Prostate gland (tissue), 2 donors: ENCODE data around the gene TRIM50. TPM values are rescaled to one million over a fixed set of nuclear protein-coding genes. Genes with fewer than 3 reads are reported as not detected.

Experiments used
- DNase-seq: peaks from one replicate; pipeline ENCODE4 v3.0.0-alpha.2; 2019; ENCODE audit warnings: low spot score
- H3K27ac ChIP-seq, 2 donors: fragments of 200-600 bp; sonication (generic); 2 replicates each; pipeline ENCODE4 v1.5.1; 2017 to 2019
- H3K27me3 ChIP-seq: fragments of 200-600 bp; sonication (generic); replicated peaks from 2 replicates; pipeline ENCODE4 v1.5.1; 2019; ENCODE audit not compliant: insufficient read depth
- H3K36me3 ChIP-seq, 2 donors: fragments of 200-600 bp; sonication (generic); 1 replicate in 1 of 2; 2 replicates in 1 of 2; pipeline versions ENCODE4 v1.5.1 to v1.8.1; 2017 to 2019
- H3K4me1 ChIP-seq: fragments of 200-600 bp; sonication (generic); replicated peaks from 2 replicates; pipeline ENCODE4 v1.5.1; 2019
- H3K4me3 ChIP-seq, 2 donors: fragments of 200-600 bp; sonication (generic); 2 replicates each; pipeline ENCODE4 v1.5.1; 2017 to 2019
- H3K9me3 ChIP-seq: fragments of 200-600 bp; sonication (generic); 2 replicates; pipeline ENCODE4 v1.5.1; 2017
- POLR2A ChIP-seq: fragments of 450-650 bp; IDR thresholded peaks from one replicate; pipeline ENCODE4 v1.6.1; 2016; ENCODE audit warnings: antibody characterized with exemption, mild to moderate bottlenecking
- POLR2AphosphoS5 ChIP-seq: sonication (generic); formaldehyde crosslinking; IDR thresholded peaks from one replicate; pipeline ENCODE4 v1.6.1; 2017; ENCODE audit warnings: antibody characterized with exemption
- WGBS: methylation state at CpG from one replicate; pipeline ENCODE4 v1.1.5; 2018; 5-methylcytosine and 5-hydroxymethylcytosine counted together
- intact Hi-C: fragments of 100-400 bp; cut with DNase I; formaldehyde crosslinking; loops from one replicate; pipeline ENCODE4 v1.14.2; 2022
- total RNA-seq, 2 donors: library from RNA; depleted of rRNA; stranded (reverse); fragments of >200 nt; gene quantifications; one replicate each; pipeline ENCODE4 v1.1.0, GENCODE V29; 2016
- TF ChIP-seq, protein P1 (sequence below), 4 experiments: fragments of 200-600 bp in 2 of 4; fragments of 450-650 bp in 2 of 4; sonication (generic) in 2 of 4; IDR thresholded peaks; 1 replicate in 3 of 4; 2 replicates in 1 of 4; pipeline ENCODE4 v1.5.1; 2016 to 2019; ENCODE audit warnings: antibody characterized with exemption in 4 of 4, mild to moderate bottlenecking in 2 of 4, moderate library complexity in 2 of 4

The TRIM50 gene
- total RNA-seq, 2 donors from 2014 or later, result 5.1 TPM; not detected in 1

DNA sequence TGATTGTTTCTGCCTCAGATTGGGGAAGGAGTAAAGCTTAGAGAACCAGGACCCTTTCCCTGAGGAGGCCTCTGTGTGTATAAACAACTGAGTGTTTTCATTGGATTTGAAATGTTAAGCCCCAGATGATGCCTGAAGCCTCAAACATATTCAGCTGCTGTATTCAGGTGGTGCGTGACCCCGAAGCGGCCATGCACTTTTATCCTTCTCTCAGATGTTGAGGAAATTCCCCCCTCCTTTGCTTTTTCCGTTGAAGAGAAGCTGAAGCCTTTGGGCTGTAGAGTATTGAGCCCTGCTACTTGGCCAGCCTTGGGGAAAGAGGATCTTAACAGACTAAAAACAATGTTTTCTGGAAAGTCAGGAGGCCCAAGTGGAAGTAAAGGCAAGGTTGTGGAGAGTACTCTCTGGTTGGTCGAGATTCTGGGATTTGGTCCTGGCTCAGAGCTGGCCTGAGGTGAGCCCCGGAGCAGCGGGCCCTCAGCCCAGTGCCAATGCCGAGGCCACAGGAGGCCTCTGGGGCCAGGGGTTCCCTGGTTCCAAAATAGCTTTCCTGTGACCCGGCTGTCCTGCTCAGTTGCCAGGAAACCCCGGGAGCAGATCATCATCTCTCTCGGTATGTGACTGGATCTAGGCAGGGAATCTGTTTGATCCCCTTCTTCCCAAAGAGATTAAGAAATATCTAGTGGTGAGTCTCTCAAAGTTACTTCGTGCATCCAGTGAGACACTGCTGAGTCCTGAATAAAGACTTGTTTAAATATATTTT lies 22.6 kb upstream of the TRIM50 start:
- Histone ChIP-seq H3K27ac (no peak overlapping the region), H3K27me3 (no peaks in the 10 kb centered on the region), H3K36me3 (no peaks in the 10 kb centered on the region), H3K9me3 (no peaks in the 10 kb centered on the region), H3K4me3 (no peak overlapping the region), H3K4me1 (no peaks in the 10 kb centered on the region)
- 83% methylated on average over 12 of the region's 12 CpGs for WGBS
- intact Hi-C loops, result no loop called here
- DNase-seq, result no peak
- no peak for TF ChIP-seq POLR2AphosphoS5
- TF ChIP-seq POLR2A, result no peak
- TF ChIP-seq, protein P1, sequence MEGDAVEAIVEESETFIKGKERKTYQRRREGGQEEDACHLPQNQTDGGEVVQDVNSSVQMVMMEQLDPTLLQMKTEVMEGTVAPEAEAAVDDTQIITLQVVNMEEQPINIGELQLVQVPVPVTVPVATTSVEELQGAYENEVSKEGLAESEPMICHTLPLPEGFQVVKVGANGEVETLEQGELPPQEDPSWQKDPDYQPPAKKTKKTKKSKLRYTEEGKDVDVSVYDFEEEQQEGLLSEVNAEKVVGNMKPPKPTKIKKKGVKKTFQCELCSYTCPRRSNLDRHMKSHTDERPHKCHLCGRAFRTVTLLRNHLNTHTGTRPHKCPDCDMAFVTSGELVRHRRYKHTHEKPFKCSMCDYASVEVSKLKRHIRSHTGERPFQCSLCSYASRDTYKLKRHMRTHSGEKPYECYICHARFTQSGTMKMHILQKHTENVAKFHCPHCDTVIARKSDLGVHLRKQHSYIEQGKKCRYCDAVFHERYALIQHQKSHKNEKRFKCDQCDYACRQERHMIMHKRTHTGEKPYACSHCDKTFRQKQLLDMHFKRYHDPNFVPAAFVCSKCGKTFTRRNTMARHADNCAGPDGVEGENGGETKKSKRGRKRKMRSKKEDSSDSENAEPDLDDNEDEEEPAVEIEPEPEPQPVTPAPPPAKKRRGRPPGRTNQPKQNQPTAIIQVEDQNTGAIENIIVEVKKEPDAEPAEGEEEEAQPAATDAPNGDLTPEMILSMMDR (IDR thresholded peaks at IDR 0.05), result no peak

DNA sequence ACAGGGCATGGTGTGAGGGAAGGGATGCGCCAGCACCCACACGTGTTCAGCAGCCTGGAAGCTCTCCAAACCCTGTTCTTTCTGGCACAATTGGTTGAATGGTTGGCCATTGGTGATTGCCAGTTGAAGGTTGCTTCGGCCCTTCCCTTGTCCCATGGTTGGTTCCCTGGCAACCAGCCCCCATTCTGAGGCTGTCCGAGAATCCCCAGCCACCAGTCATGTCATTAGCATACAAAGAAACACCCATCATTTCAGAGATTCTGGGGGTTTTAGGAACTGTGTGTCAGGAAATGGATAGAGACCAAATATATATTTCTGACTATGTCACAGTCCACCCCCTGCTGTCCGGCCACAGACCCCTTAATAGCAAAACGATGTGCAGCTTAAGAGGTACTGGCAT lies 21.9 kb upstream of the TRIM50 start:
- Histone ChIP-seq H3K4me3 (no peak overlapping the region), H3K9me3 (no peaks in the 10 kb centered on the region), H3K27me3 (no peaks in the 10 kb centered on the region), H3K27ac (no peak overlapping the region), H3K36me3 (no peaks in the 10 kb centered on the region), H3K4me1 (no peaks in the 10 kb centered on the region)
- DNase-seq, result no peak
- intact Hi-C loops, result no loop called here
- TF ChIP-seq POLR2AphosphoS5 (no peak), POLR2A (no peak)
- TF ChIP-seq, protein P1 (IDR thresholded peaks at IDR 0.05), result no peak
- 80% methylated on average over 6 of the region's 6 CpGs for WGBS

GRCh38 chr7:73345951-73346350 lies 18.1 kb upstream of the TRIM50 start:
- no peak overlapping the region for H3K27ac ChIP-seq
- no peaks in the 10 kb centered on the region for H3K36me3 ChIP-seq
- intact Hi-C loops, result no loop called here
- H3K9me3 ChIP-seq, result no peaks in the 10 kb centered on the region
- no peaks in the 10 kb centered on the region for H3K4me1 ChIP-seq
- TF ChIP-seq, protein P1 (IDR thresholded peaks at IDR 0.05), result no peak
- no peak for TF ChIP-seq POLR2AphosphoS5
- no peak for TF ChIP-seq POLR2A
- H3K4me3 ChIP-seq, result no peak overlapping the region
- no peaks in the 10 kb centered on the region for H3K27me3 ChIP-seq
- WGBS, result 60% methylated on average over 8 of the region's 8 CpGs
- DNase-seq, result no peak

DNA sequence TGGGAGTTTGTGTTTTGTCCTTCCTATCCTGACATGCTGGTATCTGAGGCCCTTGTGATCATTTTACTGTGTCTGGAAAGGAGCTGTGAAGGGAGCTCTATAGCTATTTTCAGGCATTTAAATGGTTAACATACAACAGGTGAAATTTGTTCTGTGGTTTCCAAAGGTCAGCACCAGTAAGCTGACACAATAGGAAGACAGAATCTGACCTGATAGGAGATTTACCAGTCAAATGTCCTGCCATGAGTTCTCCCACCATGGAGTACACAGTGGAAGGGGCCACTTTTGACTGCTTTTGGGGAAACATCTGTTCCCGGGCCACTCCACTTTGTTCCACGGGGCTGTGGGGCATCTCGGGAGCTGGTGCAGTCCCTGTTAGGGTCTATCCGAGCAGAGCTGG lies 17.7 kb upstream of the TRIM50 start:
- no peak for DNase-seq
- H3K27me3 ChIP-seq, result no peaks in the 10 kb centered on the region
- TF ChIP-seq POLR2A (no peak), POLR2AphosphoS5 (no peak)
- TF ChIP-seq, protein P1 (IDR thresholded peaks at IDR 0.05), result no peak
- no peak overlapping the region for H3K4me3 ChIP-seq
- no peak overlapping the region for H3K27ac ChIP-seq
- 68% methylated on average over 4 of the region's 4 CpGs for WGBS
- H3K36me3 ChIP-seq, result no peaks in the 10 kb centered on the region
- no peaks in the 10 kb centered on the region for H3K4me1 ChIP-seq
- intact Hi-C loops, result no loop called here
- H3K9me3 ChIP-seq, result no peaks in the 10 kb centered on the region
